Karpas-422 (cell line): ENCODE results near the gene MMAB. TPM values are rescaled to one million over a fixed set of nuclear protein-coding genes. Genes with fewer than 3 reads are reported as not detected.
A peak's percentile ranks its signal among the peaks of the same experiment; 100 is the strongest.

Experiments used
- DNase-seq: peaks from one replicate; pipeline ENCODE4 v3.0.0-alpha.2; 2015
- H2AFZ ChIP-seq: fragments of 200-600 bp; sonication (generic); 2 replicates; pipeline ENCODE4 v1.6.1; 2014; ENCODE audit warnings: antibody characterized with exemption, low read length, mixed read lengths
- H3K27ac ChIP-seq: fragments of 200-600 bp; sonication (generic); 2 replicates; pipeline ENCODE4 v1.5.1; 2014; ENCODE audit warnings: mild to moderate bottlenecking, low read length, moderate library complexity
- H3K27me3 ChIP-seq: fragments of 200-600 bp; sonication (generic); 2 replicates; pipeline ENCODE4 v1.6.1; 2014; ENCODE audit warnings: low read length, mixed read lengths
- H3K36me3 ChIP-seq: fragments of 200-600 bp; sonication (generic); 2 replicates; pipeline ENCODE4 v1.6.1; 2014; ENCODE audit warnings: low read length, mixed read lengths; ENCODE audit not compliant: insufficient read depth
- H3K4me1 ChIP-seq: fragments of 200-600 bp; sonication (generic); 2 replicates; pipeline ENCODE4 v1.6.1; 2014; ENCODE audit warnings: mild to moderate bottlenecking, low read length, mixed read lengths
- H3K4me2 ChIP-seq: fragments of 200-600 bp; sonication (generic); 2 replicates; pipeline ENCODE4 v1.6.1; 2014; ENCODE audit warnings: low read length, low read depth, mild to moderate bottlenecking; ENCODE audit not compliant: poor library complexity, severe bottlenecking
- H3K4me3 ChIP-seq: fragments of 200-600 bp; sonication (generic); 2 replicates; pipeline ENCODE4 v1.5.1; 2014; ENCODE audit warnings: mild to moderate bottlenecking, antibody characterized with exemption, low read length, mixed read lengths
- H3K79me2 ChIP-seq: fragments of 200-600 bp; sonication (generic); 2 replicates; pipeline ENCODE4 v1.6.1; 2014; ENCODE audit warnings: mild to moderate bottlenecking, low read length, mixed read lengths
- H3K9ac ChIP-seq: fragments of 200-600 bp; sonication (generic); 2 replicates; pipeline ENCODE4 v1.6.0; 2014; ENCODE audit warnings: low read length
- H3K9me2 ChIP-seq: fragments of 200-600 bp; sonication (generic), shearing (Covaris generic); replicated peaks from 2 replicates; pipeline ENCODE4 v1.6.0; 2014; ENCODE audit warnings: mild to moderate bottlenecking, low read length, moderate library complexity; ENCODE audit not compliant: insufficient read depth
- H3K9me3 ChIP-seq: fragments of 300-700, 200-600 bp; sonication (generic); 2 replicates; pipeline ENCODE4 v1.6.1; 2014; ENCODE audit warnings: low read length, mixed read lengths
- H4K20me1 ChIP-seq: fragments of 200-600 bp; sonication (generic); 2 replicates; pipeline ENCODE4 v1.6.1; 2014; ENCODE audit warnings: mild to moderate bottlenecking, antibody characterized with exemption, low read length, low read depth; ENCODE audit not compliant: insufficient read depth
- total RNA-seq: library from RNA; depleted of rRNA; stranded (reverse); fragments of >200 nt; shearing (Covaris generic); gene quantifications from 2 replicates; pipeline ENCODE4 v1.2.3, GENCODE V29; 2014; ENCODE audit warnings: low replicate concordance

The MMAB gene
- total RNA-seq, 1 experiment from 2014 or later, result 33.5 TPM

DNA sequence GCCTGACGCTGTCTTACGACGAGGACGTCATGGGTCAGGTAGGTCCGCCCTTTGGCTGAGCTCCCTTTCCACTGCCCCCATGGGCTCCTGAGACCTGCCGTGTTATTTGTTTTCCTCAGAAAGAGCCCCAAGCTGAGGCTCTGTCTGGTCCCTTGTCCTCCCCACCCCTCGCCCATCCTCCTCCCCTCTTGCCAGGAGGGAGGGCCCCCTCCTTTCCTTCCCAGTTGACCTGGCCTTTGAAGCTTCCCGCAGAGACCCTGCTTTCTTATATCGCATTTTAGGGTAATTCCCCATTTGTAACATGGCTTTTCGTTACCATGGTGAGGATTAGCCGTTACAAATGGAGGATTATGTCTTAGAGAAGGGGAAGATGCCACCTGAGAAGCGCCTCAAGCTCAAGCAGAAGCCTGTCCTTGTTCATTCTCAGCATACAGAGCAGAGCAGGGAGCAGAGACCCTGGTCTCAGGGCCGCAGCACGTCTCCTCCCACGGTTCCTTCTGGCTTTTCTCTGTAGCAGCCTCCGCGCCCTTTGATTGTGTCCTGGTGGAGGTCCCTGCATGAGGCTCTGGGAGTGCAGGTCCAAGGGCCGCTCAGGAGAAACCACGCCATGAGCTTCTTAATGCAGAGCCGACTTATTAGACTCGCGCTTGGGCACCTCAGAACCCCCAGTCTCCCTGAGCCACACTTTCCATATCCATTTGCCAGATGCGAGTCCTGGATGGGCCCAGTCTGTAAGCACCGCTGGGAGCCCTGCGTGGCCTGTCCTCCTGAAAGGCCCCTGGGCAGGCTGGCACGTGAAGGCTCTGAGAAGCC lies 48.6 kb downstream of the MMAB start:
- no peaks in the 10 kb centered on the region for H3K36me3 ChIP-seq
- H3K27ac ChIP-seq, result no peak overlapping the region
- no peak overlapping the region for H3K4me3 ChIP-seq
- H3K27me3 ChIP-seq, result no peaks in the 10 kb centered on the region
- no peaks in the 10 kb centered on the region for H3K9me2 ChIP-seq
- H4K20me1 ChIP-seq, result no peaks in the 10 kb centered on the region
- no peak for DNase-seq
- no peaks in the 10 kb centered on the region for H3K4me1 ChIP-seq
- H3K79me2 ChIP-seq, result no peaks in the 10 kb centered on the region
- H3K4me2 ChIP-seq, result no peak overlapping the region
- H3K9me3 ChIP-seq, result no peaks in the 10 kb centered on the region
- H2AFZ ChIP-seq, result no peak overlapping the region
- no peak overlapping the region for H3K9ac ChIP-seq

GRCh38 chr12:109523504-109523903 lies 49.8 kb downstream of the MMAB start:
- Histone ChIP-seq H3K27ac (no peak overlapping the region), H3K9me2 (no peaks in the 10 kb centered on the region), H3K36me3 (no peaks in the 10 kb centered on the region), H4K20me1 (no peaks in the 10 kb centered on the region), H3K27me3 (no peaks in the 10 kb centered on the region), H3K79me2 (no peaks in the 10 kb centered on the region), H3K9me3 (no peaks in the 10 kb centered on the region), H3K4me1 (no peaks in the 10 kb centered on the region), H3K9ac (no peak overlapping the region), H3K4me3 (no peak overlapping the region), H2AFZ (no peak overlapping the region), H3K4me2 (no peak overlapping the region)
- DNase-seq, result no peak

GRCh38 chr12:109523071-109523470 lies 50.2 kb downstream of the MMAB start:
- Histone ChIP-seq H2AFZ (no peak overlapping the region), H3K4me3 (no peak overlapping the region), H3K27ac (no peak overlapping the region), H3K27me3 (no peaks in the 10 kb centered on the region), H3K9me3 (no peaks in the 10 kb centered on the region), H3K4me1 (no peaks in the 10 kb centered on the region), H3K9ac (no peak overlapping the region), H4K20me1 (no peaks in the 10 kb centered on the region), H3K4me2 (no peak overlapping the region), H3K79me2 (no peaks in the 10 kb centered on the region), H3K9me2 (no peaks in the 10 kb centered on the region), H3K36me3 (no peaks in the 10 kb centered on the region)
- no peak for DNase-seq

DNA sequence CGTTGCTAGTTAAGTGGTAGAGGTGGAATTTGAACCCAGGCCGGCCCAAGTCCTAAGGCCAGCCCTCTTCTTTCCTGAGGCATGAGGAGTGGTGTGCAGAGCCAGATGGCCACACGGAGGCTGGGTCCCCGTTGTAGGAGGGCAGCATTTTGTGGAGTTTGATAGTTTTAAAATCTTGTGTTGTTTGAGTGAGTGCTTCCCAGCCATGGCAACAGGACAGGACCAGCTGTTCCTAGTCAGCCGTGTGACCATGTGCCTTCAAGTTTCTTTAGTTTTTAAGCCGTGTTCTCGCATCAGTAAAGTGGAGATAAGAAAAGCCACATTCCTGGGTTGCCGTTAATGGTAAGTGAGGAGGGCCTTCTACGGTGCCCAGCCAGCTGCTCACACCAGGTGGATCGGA lies 51.5 kb downstream of the MMAB start:
- Histone ChIP-seq H3K9ac (no peak overlapping the region), H3K9me3 (no peaks in the 10 kb centered on the region)

GRCh38 chr12:109519787-109520186 lies 53.5 kb downstream of the MMAB start:
- no peaks in the 10 kb centered on the region for H4K20me1 ChIP-seq
- no peaks in the 10 kb centered on the region for H3K9me2 ChIP-seq
- H3K4me2 ChIP-seq, result no peak overlapping the region
- no peaks in the 10 kb centered on the region for H3K79me2 ChIP-seq
- no peak overlapping the region for H3K9ac ChIP-seq
- H3K36me3 ChIP-seq, result 0 out of 2 replicates have a peak, but pooled peaks cover 2% of the 10 kb centered on the region
- no peak overlapping the region for H3K27ac ChIP-seq
- no peaks in the 10 kb centered on the region for H3K27me3 ChIP-seq
- DNase-seq, result no peak
- H2AFZ ChIP-seq, result no peak overlapping the region
- no peaks in the 10 kb centered on the region for H3K4me1 ChIP-seq
- no peaks in the 10 kb centered on the region for H3K9me3 ChIP-seq
- H3K4me3 ChIP-seq, result no peak overlapping the region

More for the DNA sequence above, 51.5 kb downstream of the MMAB start:
- H3K4me1 ChIP-seq, result no peaks in the 10 kb centered on the region
- no peaks in the 10 kb centered on the region for H3K9me2 ChIP-seq
- no peak overlapping the region for H2AFZ ChIP-seq
- H3K79me2 ChIP-seq, result no peaks in the 10 kb centered on the region
- no peak overlapping the region for H3K4me3 ChIP-seq
- no peaks in the 10 kb centered on the region for H4K20me1 ChIP-seq
- no peak overlapping the region for H3K4me2 ChIP-seq
- H3K27ac ChIP-seq, result no peak overlapping the region
- H3K27me3 ChIP-seq, result no peaks in the 10 kb centered on the region
- no peak for DNase-seq
- 0 out of 2 replicates have a peak, but pooled peaks cover 2% of the 10 kb centered on the region for H3K36me3 ChIP-seq

- Histone ChIP-seq H3K9me3 (no peaks in the 10 kb centered on the region), H2AFZ (no peak overlapping the region), H3K4me2 (no peak overlapping the region), H3K36me3 (0 out of 2 replicates have a peak, but pooled peaks cover 2% of the 10 kb centered on the region), H3K9me2 (no peaks in the 10 kb centered on the region), H3K27me3 (no peaks in the 10 kb centered on the region), H3K4me1 (no peaks in the 10 kb centered on the region), H3K4me3 (no peak overlapping the region), H3K79me2 (no peaks in the 10 kb centered on the region), H3K9ac (no peak overlapping the region), H3K27ac (no peak overlapping the region), H4K20me1 (no peaks in the 10 kb centered on the region)
- DNase-seq, result peak; percentile 87
Measured at GRCh38 chr12:109518820-109519665, 54.3 kb downstream of the MMAB start.

DNA sequence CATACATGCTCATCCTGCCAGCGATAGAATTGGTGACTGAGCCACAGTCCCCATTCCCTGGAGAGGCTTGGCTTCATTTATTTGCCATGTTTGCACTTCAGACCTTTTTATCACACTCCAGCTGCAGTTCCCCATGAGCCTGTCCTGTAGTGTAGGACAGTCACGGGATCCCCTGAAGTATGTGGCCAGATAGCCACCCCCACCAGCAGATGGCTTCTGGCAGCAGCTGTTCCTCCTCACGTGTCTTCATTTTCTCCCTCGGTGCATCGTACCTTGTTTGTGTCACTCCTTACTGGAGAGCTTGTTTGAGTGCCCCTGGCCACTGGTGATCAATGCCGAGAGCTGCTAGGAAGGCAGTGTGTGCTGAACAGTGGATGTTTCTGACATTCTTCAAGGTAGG lies 55.7 kb downstream of the MMAB start:
- no peak overlapping the region for H3K4me2 ChIP-seq
- H3K9ac ChIP-seq, result no peak overlapping the region
- DNase-seq, result no peak
- H3K27me3 ChIP-seq, result no peaks in the 10 kb centered on the region
- no peak overlapping the region for H3K27ac ChIP-seq
- no peaks in the 10 kb centered on the region for H4K20me1 ChIP-seq
- no peak overlapping the region for H3K4me3 ChIP-seq
- no peaks in the 10 kb centered on the region for H3K4me1 ChIP-seq
- H3K79me2 ChIP-seq, result no peaks in the 10 kb centered on the region
- no peaks in the 10 kb centered on the region for H3K9me2 ChIP-seq
- H2AFZ ChIP-seq, result no peak overlapping the region
- H3K36me3 ChIP-seq, result 0 out of 2 replicates have a peak, but pooled peaks cover 2% of the 10 kb centered on the region
- H3K9me3 ChIP-seq, result no peaks in the 10 kb centered on the region

- H3K36me3 ChIP-seq, result 0 out of 2 replicates have a peak, but pooled peaks cover 2% of the 10 kb centered on the region
- H3K4me1 ChIP-seq, result no peaks in the 10 kb centered on the region
- no peaks in the 10 kb centered on the region for H3K9me2 ChIP-seq
- DNase-seq, result no peak
- no peak overlapping the region for H3K4me3 ChIP-seq
- no peak overlapping the region for H3K27ac ChIP-seq
- no peak overlapping the region for H2AFZ ChIP-seq
- no peaks in the 10 kb centered on the region for H3K27me3 ChIP-seq
- H3K9ac ChIP-seq, result no peak overlapping the region
- H3K79me2 ChIP-seq, result no peaks in the 10 kb centered on the region
- no peaks in the 10 kb centered on the region for H3K9me3 ChIP-seq
- H4K20me1 ChIP-seq, result no peaks in the 10 kb centered on the region
- H3K4me2 ChIP-seq, result no peak overlapping the region
Measured at GRCh38 chr12:109513977-109514376, 59.3 kb downstream of the MMAB start.
